IPS-NIHi11 (cell line): ENCODE results near the gene SYT6.

Experiments
- DNase-seq: peaks from one replicate; pipeline ENCODE4 v3.0.0; 2012; ENCODE audit warnings: mixed read lengths, low spot score

SYT6 gene

GRCh38 chr1:114092186-114093062 is 61.2 kb downstream of the SYT6 start:
- DNase-seq, result no peak

DNA sequence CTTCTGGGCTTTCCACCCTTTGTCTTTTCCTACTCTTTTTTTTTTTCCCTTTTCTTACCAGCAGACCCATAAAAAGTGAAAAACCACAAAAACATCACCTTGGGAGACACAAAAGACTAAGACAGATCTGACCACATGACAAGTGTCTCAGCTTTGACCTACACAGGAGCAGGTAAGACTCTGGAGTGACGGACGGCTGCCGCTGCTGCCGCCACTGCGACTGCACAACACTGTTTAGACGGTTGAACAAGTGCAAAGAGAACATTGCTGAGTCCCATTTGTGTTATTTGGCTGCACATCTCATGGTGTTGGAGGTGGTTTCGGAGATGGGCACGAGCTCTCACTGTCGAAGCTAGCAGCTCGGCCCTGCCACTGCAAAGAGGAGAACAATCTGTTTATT is 62.0 kb downstream of the SYT6 start:
- no peak for DNase-seq

DNA sequence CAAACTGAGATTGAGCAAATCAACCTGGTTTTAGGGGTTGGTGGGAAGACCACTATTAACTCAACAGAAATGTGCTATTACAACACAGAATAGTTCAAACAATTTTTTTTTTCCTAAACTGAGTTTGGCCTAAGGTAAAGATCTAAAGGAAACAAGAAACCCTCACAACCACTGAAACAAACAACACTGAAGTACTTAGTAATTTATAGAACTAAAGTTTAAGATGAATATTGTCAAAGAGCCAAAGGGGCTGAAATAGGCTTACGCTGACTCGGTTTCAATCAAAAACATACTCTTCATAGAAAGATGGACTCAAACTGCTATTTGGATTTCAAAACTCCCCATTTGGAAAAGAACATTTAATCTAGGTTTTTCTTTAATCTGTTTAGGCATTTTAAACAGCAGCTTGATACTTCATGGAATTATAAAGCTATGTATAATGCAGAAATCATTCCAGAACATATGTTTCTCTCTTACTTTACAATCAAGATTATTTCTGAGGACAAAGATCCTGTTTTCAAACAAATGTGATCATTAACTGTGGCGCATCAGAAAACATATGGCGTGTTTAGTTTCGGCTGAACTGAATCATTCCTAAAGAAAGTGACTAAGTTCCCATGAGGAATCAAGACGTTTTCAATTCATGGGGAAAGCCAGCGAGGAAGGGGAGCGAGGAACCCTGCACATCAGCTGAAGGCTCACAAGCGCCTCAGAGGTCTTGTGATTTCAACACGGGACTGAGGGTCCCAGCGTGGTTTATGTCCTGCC is 62.7 kb downstream of the SYT6 start:
- DNase-seq, result no peak

DNA sequence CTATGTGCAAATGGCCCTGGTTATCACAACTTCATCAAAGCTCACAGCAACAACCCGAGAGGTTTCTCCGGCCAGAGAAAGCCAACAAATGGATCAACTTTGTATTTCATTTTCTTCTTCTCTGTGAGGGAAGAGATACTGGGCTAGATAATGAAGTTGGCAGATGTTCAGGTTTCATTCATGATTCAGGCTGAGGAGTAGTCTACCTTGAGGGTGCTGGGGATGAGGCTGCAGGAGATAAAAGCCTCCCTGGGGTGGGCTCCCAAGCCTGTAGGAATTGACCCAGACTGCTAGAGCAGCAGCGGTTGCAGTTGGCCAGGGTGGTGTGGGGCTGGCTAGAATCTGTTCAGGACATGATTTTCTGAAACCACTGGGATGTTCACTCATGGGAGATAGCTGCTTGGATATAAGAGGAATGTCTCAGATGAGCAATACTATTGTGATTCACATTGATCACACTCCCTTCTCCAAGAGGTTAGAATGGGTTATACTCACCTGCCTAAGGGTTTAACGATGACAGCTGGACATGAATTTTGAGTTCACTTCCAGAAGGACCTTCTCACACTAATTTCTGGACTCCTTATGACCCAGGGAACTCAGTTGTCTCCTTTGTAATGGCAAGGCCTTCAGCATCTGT is 64.0 kb downstream of the SYT6 start:
- no peak for DNase-seq

DNA sequence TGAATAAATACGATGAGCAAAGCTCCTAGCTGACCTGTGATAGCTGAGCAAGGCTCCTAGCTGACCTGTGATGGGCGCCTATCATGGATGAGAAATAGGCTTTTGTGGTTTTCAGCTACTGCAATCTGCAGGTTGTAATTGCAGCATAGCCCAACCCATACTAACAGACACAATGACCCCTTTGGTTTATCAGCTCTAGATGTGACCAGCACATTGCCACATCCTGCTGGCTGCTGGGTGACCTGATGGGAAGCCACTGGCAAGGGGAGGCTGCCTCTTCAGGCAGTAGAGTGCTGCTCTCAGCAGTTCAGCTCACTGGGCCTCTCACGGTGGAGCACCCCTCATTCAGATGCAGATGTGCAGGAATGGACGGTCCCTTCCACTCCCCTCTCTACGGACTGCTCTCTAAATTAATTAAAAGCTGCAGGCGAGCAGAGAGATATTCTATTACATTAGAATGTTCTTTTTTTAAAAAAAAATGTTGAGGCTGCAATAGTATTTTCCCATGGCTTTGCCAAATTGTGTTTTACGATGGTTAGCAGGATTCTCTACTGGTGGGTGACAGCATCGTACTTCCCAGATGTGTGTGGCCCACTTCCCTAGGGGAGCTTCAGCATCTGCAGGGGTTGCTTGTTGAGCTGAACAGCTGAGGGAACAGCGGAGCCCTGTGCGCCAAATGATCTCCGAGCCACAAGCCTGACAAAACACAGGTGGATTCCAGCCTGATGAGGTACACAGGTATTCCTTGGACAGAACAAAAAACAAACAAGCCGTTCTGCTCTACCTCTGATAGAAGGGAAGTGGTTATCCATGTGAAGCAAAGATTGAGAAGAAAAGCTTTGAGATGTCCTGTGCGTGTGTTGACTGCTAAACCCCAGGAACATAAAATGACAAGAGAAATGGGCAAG is 65.0 kb downstream of the SYT6 start:
- DNase-seq, result peak; percentile 53

DNA sequence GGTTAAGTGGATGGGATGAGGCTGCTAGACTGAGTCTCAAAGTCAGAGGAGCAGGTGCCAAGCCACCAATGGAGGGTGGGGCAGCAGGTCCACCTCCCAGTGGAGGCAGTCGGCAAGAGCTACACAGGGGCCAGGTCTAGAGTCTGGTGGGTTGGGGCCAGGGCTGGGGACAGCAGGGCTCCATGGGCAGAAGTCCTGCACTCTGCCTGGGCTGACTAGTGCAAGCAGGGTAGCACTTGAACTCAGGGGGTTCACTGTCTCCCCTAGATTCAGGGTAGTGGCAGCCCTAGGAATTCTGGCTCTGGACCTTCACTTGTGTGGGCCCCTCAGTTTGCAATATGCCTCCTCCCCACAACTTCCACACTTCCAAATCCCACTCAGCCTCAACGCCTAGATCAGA is 66.2 kb downstream of the SYT6 start:
- DNase-seq, result no peak

GRCh38 chr1:114086601-114087368 is 66.9 kb downstream of the SYT6 start:
- no peak for DNase-seq

DNA sequence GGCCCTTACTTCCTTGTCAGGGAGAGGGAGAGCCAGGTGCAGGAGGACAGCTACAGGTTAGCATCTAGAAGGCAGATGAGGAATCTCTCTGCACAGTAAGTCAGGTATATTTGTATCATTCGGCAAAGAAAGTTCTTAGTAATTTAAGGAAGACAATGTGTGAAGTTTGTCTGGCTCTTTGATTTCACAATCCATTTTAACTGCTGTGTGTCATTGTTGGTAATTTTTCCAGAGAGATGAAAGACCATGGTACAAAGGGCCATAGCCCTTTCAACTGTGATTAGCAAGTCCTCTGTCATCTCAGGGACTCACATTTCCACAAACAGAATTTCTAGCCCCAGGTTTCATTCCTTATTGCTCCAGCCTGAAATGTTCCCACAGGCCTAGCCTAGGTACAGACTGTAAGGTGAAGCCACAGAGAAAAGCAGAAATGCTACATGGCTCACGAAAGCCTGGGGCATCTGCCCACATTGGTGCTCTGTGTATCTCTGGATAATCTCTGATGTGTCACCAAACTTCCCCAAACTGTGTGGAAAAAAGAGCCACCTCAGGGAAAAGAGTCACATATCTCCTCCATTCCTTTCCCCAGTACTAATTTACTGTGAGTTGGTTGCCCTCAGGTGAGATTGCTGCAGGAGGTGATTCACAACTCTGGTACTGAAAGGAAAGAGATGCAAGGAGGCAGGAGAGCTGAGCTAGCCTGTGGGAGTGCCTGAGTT is 70.6 kb downstream of the SYT6 start:
- no peak for DNase-seq

DNA sequence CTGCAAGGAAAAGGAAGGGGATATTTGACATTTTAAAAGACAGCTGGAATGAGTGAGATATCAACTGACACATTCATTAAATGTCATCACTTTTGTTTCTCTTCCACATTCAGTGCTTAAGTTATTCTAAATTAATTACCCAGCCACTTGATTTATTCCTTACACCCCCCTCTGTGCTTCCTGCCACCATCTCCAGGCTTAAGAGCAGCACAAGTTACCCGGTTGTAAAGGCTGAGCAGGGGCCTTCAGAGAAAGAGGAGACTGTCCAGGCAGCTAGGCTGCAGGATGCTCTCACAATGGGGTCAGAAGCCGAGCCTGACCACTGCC is 71.4 kb downstream of the SYT6 start:
- no peak for DNase-seq

- no peak for DNase-seq
These were observed 72.0 kb downstream of the SYT6 start for GRCh38 chr1:114081437-114082303.

GRCh38 chr1:114080511-114081436 is 72.9 kb downstream of the SYT6 start:
- DNase-seq, result no peak

DNA sequence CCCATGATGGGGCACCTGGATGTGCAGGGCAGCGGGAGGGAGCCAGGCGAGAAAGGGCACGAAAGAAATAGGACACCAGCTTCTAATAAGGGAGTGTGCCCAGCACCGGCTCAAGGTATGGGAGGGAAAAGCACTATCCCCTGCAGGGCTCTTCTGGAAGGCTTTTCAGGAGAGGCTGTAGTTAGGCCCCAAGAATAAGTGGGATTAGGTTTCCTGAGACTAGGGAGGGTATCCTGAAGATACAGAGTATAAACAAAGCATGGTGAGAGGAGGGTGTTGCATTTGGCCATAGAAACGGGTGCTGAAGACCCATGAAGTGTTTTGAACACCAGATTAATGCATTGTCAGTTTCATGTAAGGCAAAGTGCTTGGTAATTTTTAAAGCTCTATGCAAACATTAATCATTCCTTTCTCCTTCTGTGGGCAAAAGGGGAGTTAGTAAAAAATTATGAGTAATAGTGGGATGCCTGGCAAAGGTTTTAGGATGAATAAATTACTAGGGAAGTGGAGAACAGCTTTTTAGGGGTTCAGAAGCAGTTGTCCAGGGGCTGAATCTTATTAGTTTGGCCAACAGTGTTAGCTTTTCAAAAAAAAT is 74.0 kb downstream of the SYT6 start:
- DNase-seq, result peak; percentile 21

GRCh38 chr1:114078116-114078515 is 75.6 kb downstream of the SYT6 start:
- no peak for DNase-seq

- DNase-seq, result no peak
These were observed 76.5 kb downstream of the SYT6 start for GRCh38 chr1:114077188-114077587.

DNA sequence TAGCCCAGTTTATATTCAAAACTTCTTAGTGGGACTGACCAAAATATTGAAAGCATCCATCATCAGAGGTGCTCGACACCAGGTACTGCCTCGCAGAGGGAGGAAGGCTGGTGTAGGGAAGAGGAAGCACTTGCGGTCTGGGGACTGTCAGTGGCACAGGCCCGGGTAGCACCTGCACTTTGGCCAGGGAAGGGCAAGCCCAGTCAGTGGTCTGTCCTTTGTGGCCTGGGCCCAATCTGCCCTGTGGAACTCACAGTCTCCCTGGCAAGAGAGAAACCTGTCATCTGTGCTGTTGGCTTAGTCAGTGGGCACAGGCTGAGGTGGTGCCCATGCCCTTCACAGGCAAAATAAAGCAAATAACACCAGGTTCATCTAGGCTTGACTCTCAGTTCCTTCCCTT is 77.4 kb downstream of the SYT6 start:
- no peak for DNase-seq

DNA sequence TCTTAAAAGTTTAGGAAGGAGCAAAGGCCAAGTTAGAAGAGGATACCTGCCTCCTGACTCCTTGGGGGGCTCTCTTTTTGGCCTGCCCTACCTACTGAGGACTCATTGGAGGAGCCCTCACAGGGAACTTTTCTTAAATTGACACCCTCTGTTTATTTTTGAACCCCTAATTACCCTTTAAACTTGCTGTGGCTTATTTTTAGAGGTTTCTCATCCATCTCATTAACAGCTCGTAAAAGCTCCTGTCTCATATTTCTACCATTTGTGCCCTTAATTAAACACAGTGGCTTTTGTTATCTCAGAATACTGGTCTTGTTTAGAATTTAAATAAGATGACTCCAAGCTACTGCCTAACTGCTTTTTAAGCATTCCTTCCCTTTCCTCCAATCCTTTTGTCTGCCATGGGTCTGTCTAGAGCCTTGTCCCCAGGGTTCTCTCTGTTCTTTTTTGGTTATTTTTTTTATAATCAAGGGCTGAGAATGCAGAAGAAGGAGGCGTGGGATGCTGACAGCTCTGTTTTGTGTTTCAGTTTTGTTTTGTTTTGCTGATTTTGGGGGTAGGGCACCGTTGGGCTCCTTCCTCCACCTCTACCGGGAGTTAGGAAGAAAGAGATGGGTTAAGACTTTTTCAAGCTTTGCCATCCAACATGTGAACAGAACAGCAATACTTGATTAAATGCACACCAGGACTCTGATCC is 78.0 kb downstream of the SYT6 start:
- DNase-seq, result peak; percentile 35

DNA sequence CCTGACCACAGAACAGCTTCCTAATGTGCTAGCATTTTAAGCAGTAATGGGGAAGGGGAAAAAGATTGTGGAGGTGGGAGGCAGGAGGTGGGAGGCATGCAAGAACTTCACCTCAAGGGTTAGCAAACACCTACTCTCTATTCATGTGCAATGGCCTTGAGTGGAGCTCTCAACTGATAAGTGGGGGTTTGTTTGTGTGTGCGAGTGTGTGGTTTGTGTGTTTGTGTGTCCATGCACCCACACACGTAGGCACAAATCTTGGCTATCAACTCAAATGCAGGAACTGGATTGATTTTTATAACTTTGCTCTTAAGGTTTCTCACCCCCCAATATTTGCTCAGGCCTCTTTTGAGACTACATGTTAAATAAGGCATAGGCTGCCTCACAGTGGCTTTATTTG is 78.6 kb downstream of the SYT6 start:
- DNase-seq, result no peak
